Stimulated activated CD4-positive, alpha-beta T cell treated with anti-CD3 and anti-CD28 coated beads, Interleukin-4, amount 100 ng/mL, for 1 hour (primary cell): ENCODE measurements around the gene BRCC3.
"Not testable (repeated sequence)": the region's sequence is repeated elsewhere in the genome, so short reads cannot be mapped to it uniquely, and the experiment has no call there.

Experiments
- DNase-seq: peaks from one replicate; pipeline ENCODE4 v3.0.0-alpha.2; 2020

Gene BRCC3

GRCh38 chrX:155061760-155062159, 9.5 kb upstream of the BRCC3 start:
- DNase-seq: no peak

- no peak for DNase-seq
Observed at GRCh38 chrX:155065035-155065734, 6.1 kb upstream of the BRCC3 start.

- DNase-seq: no peak
Observed at GRCh38 chrX:155068165-155068564, 3.1 kb upstream of the BRCC3 start.

GRCh38 chrX:155069414-155069813, 1.9 kb upstream of the BRCC3 start:
- no peak for DNase-seq

- no peak for DNase-seq
Observed at GRCh38 chrX:155070038-155070437, 1.3 kb upstream of the BRCC3 start.

- no peak for DNase-seq
Observed at GRCh38 chrX:155070663-155070974, 689 bp upstream of the BRCC3 start.

GRCh38 chrX:155071694-155072280, 479 bp downstream of the BRCC3 start:
- DNase-seq: no peak

GRCh38 chrX:155086202-155086840, 15.0 kb downstream of the BRCC3 start:
- DNase-seq: peak; percentile 40

GRCh38 chrX:155086961-155087735, 15.8 kb downstream of the BRCC3 start:
- DNase-seq: no peak

- DNase-seq: no peak
Observed at GRCh38 chrX:155094468-155095061, 23.3 kb downstream of the BRCC3 start.

GRCh38 chrX:155105919-155106318, 34.6 kb downstream of the BRCC3 start:
- DNase-seq: no peak

GRCh38 chrX:155108427-155108826, 37.1 kb downstream of the BRCC3 start:
- DNase-seq: no peak

GRCh38 chrX:155112171-155112570, 40.9 kb downstream of the BRCC3 start:
- DNase-seq: no peak

GRCh38 chrX:155113097-155113496, 41.8 kb downstream of the BRCC3 start:
- DNase-seq: no peak

GRCh38 chrX:155115174-155115819, 44.0 kb downstream of the BRCC3 start:
- no peak for DNase-seq

- no peak for DNase-seq
Observed at GRCh38 chrX:155127465-155127864, 56.2 kb downstream of the BRCC3 start.

GRCh38 chrX:155127940-155128339, 56.6 kb downstream of the BRCC3 start:
- DNase-seq: no peak

- no peak for DNase-seq
Observed at GRCh38 chrX:155132110-155132509, 60.8 kb downstream of the BRCC3 start.

- no peak for DNase-seq
Observed at GRCh38 chrX:155134255-155134654, 62.9 kb downstream of the BRCC3 start.

GRCh38 chrX:155143959-155144548, 72.7 kb downstream of the BRCC3 start:
- no peak for DNase-seq

GRCh38 chrX:155144926-155145325, 73.6 kb downstream of the BRCC3 start:
- no peak for DNase-seq

- DNase-seq: not testable (repeated sequence)
Observed at GRCh38 chrX:155147612-155148011, 76.3 kb downstream of the BRCC3 start.
